NCI-H1436 treated with DMSO at 0.1 percent for 48 hours (cell line): Measurements from ENCODE around the gene MTCL1.

Experiments
- DNase-seq: peaks from one replicate; lab custom pipeline; 2025; lab: John Stamatoyannopoulos, UW

Gene MTCL1

DNA sequence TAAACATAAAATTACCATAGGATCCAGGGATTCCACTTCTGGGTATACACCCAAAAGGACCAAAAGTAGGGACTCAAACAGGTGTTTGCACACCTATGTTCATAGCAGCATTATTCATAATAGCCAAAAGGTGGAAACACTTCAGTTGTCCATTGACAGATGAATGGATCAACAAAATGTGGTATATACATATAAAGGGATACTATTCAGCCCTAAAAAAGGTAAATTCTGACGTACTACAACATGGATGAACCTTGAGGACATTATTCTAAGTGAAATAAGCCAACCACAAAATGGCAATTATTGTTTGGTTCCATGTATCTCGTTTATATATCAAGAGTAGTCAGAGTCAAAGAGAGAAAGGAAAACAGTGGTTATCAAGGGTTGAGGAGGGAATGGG, 128.1 kb downstream of the MTCL1 start:
- DNase-seq: no peak

DNA sequence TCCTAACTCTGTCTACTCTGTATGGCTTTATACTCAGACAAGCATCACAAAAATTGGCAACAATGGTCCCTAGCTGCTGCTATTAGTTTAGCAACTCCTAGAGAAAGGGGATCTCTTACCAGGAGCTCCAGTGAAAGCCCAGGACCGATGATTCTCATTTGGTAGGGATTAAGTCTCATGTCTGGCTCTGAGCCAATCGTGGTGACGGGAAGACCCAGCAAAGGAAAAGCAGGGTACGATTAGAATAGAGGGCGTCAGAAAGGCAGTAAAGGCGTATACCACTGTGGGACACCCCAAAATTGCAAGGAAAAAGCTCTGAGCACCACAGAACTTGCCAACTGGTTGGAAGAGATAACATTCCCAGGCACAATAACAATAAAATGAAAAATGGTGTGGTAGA, 129.5 kb downstream of the MTCL1 start:
- DNase-seq: no peak

DNA sequence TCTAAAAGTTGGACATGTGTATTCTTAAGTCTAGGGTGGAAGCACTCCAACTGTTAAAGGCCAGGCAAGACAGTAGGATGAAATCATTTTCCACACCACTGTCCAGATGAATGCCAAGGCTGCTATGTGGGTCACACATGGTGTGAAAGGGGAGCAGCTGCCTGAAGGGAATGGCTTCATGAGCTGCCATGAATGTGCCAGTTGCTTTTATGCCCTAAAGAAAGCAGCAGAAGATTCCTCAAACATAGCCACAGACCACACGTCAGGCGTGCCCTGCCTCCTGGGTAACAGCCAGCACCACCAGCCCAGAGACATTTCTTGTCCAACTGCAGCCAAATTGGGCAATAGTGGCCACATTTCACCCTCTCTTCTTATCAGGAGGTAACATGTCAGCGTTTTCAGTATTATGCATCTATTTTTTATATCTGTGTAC, 130.2 kb downstream of the MTCL1 start:
- DNase-seq: no peak

DNA sequence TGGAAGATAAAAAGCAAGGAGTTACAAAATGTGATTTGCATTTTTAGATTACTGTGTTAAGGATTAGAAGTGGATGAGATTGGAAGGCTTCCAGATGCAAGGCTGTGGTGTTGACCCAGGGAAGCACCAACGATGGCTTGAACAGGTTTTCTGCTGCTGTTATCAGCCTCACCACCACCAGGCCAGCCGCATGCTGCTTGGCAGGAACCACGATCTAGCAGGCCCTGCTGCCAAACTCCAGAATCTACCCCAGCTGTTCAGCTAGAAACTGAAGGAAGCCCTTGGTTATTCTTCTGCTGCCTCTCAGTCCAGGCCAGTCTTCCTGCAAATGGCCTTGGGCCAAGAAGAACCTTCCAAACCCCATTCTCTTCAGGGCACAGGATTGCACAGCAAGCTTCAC, 133.9 kb downstream of the MTCL1 start:
- no peak for DNase-seq

DNA sequence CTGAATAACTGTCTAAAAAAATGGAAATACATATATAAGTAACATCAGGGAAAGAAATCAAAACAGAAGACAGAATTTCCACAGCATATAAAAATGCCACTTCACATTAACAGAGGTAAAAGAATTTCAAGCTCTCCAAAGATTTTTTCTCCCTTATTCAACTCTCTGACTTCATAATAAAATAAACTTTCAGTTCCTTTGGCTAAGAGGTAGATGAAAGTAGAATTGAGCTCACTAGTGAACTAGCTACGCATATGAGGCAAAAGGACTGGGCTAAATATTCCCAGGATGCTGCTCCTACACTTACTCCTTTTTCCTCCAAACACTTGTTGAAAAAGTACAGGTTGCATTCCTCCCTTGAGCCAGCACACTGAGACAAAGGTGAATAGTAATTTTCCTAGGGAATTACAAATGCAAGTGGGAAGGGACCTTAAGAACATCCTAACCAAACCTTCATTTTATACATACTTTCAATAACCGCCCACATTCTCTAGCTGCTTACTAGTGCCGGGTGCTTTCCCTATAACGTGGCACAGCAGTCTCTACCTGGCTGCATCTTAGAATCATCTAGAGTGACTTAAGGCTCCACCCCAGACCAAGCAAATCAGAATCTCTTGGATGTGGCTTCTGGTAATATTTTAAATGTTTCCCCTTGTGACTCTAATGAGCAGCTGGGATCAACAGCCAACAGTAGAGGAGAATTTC, 136.6 kb downstream of the MTCL1 start:
- DNase-seq: no peak

DNA sequence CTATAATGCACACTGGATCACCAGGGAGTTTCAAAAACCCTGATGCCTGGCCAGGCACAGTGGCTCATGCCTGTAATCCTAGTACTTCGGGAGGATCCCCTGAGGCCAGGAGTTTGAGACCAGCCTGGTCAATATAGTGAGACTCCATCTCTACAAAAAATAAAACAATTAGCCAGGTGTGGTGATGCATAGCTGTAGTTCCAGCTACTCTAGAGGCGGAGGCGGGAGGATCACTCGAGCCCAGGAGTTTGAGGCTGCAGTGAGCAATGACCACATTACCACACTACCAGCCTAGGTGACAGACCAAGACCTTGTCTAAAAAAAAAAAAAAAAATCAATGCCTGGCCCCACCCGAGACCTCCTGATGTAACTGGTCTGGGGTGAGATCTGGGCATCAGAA, 137.2 kb downstream of the MTCL1 start:
- no peak for DNase-seq

DNA sequence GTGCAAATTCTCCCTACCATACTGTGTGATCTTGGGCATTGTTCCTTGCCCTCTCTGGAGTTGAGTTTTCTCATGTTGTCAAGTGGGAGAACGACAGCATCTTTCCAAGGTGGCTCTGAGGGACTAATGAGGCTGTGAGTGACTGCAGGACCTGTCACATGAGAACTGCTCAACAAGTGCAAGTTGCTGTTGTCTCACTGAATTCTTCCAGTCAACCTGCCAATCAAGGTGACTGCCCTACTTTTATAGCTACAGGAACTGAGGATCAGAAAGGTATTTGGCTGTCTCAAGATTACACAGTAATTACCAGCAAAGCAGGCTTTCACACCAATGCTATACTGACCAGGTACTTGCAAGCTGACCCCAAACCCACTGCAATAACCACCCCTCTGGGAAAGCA, 137.6 kb downstream of the MTCL1 start:
- no peak for DNase-seq

DNA sequence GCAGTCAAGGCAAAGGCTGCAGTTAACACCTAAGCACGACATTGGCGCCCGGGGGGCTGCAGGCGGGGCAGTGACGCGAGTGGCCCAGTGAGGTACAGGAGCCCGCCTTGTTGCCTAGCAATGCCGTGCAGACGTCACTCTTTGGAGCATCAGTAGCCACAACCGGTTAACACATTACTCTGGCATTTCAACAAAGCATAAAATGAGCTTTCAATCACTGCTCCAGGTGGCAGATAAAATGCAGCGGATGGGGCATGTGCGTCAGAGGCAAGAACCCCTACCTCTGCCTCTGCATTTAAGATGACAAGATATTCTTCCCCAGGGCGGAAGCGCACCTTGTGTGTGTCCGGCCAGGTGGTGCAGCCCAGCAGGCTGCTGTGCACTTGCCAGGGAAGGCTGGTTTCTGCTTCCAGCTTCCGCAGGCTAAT, 139.4 kb downstream of the MTCL1 start:
- peak; percentile 33 for DNase-seq

DNA sequence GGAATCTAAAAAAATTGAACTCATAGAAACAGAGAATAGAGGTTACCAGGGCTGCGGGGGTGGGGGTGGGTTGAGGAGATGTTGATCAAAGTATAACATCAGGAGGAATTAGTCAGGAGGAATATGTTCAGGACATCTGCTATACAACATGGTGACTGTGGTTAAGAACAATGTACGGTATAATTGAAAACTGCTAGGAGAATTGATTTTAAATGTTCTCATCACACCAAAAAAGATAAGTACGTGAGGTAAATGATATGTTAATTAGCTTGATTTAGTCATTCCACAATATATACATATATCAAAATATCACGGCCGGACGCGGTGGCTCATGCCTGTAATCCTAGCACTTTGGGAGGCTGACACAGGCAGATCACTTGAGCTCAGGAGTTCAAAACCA, 140.2 kb downstream of the MTCL1 start:
- no peak for DNase-seq

DNA sequence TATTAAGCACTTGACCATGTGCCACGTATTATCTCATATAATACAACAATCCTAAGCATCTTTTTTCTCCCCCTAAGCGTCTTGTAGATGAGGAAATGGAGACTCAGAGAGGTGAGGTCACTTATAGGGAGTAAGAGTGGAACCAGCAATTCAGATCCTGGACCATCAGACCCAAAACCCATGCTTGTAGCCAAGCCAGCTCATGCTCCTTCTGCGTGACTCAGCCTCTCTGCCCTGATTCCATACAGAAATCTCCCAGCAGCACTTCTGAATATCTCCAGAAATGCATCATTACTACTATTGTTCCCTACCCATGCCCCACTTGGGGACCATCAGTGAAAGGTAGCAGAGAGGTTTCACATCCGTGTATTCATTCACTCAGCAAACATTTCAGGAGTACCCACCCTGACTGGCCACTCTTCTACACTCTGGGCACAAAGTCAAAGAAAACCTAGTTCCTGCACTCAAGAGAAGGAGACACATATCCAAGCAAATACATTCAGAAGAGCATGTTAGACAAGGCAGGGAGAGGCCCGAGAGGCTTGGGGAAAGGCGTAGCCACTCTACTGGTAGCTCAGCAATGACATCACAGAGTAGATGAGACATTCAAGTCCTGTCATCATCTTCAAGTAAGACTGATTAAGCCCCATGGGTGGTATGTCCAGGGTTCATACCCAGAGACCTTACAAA, 141.9 kb downstream of the MTCL1 start:
- DNase-seq: no peak

DNA sequence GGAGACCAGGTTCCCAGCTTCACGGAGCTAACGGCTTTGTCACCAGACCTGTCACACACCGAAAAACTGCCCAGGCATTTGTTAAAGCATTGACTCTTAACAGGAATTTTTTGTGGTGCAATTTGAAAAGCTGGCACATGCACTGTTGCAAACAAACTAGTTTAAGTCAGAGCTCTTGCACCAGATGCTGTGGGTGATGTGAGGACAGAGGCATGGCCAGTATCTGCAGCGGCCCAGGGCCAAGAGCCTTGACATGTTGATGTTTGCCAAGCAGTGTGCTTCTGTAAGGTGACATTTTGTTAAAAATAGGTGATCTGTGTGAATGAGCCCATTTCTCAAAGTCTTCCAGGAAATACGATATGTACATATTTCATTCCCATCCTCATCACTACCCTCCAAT, 142.5 kb downstream of the MTCL1 start:
- no peak for DNase-seq

DNA sequence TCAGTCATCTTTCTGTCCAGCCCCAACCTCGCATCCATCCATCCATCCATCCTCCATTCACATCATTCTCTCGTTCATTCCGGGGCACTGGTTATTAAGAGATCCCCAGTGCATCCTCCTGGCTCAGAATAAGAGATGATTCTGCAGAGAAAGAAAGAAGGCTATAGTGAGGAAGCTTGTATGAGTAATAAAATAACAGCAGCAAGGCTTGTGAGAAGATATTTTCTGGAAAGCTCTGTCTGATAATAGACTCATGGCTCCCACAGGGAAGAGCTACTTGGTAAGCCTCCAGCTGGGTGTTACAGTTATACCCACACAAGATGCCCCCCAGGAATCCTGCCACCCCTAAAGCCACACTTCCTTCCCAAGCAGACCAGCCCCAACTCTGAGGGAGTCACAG, 143.2 kb downstream of the MTCL1 start:
- no peak for DNase-seq

DNA sequence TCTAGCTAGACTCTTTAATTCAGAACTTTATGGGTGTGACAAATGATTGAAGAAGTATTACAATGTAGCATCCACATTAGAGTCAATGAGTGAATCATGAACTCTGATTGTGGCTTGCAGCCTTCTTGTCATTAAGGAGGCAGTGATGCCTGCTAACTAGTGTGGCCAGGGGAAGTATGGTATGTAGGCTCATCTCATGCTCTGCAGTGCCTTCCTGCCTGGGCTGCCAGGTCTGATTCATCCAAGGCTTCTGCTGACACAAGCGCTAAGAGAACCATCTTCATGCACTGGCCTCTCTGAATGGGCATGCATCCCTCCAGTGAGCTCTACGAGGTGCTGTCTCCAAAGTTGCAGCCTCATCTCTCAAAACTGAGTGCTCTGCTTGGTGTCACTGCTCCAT, 144.3 kb downstream of the MTCL1 start:
- DNase-seq: no peak

DNA sequence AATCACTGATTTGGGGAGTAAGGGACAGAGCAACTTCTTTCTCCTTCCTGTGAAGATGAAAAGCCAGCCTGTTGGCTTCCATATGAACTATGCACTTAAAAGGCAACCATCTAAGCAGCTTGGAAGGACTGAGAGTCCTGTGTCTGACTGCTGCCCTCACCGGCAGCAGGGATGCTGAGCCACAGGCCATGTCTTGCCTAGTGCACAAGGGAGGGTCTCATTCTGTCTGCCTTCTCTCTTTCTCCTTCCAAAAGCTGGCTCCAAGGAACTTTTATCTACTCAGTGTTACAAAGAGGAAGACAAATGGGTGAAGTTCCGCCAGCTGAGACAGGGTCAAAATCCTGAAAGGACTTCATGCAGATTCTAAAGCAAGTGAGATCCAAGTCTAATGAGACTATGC, 146.3 kb downstream of the MTCL1 start:
- no peak for DNase-seq

DNA sequence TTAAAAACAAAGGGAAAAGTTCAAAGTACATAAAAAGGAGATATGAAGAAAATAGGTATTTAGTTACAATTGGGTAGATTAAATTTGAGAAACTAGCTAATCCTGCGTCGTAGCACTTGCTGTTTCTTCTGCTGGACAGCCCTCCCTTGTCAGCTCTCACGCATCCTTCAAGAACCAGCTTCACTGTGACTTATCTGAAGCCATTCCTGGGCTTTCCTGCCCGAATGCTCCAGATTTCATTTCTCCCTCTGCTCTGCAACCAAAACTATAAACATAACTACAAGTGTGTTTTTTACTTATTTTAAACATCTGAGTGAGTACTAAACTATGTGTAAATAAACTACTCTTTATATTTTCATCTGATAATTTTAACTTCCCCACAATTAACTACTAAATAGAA, 149.2 kb downstream of the MTCL1 start:
- DNase-seq: no peak

DNA sequence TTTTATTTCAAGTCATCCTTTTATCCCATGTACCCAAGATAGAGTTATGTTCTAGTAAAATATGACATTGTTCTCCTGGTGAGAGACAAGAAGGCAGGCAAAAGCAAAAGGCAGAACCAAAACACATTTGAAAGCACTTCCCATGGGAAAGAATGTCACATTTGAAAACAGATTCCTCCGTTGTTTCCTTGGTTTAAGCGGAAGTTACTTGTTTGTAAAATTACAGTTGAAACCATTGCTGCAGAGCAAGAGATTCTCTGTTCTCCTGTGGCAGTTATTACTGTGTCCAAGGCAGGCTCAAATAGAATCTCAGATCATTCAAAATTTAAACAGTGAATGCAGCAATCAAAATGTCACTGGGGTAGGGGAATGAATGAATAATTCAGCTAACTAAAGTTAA, 149.6 kb downstream of the MTCL1 start:
- DNase-seq: no peak

DNA sequence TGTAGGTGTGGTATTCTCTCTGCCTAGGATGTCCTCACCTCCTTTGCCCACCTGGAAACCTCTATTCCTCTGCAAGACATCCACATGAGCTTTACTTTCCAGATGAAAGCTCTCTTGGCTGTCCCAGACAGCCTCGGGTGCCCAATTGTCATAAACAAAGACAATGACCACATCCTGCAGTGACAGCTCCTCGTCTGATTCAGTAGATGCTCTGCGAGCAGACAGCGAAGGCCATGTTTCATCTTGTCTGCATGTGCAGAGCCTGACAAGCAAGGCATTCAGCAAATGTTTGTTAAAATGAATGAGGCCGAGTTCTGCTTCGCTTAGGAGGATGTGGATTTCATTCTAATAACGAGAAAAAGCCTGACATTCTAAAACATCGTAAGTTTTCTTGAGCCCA, 150.9 kb downstream of the MTCL1 start:
- no peak for DNase-seq

DNA sequence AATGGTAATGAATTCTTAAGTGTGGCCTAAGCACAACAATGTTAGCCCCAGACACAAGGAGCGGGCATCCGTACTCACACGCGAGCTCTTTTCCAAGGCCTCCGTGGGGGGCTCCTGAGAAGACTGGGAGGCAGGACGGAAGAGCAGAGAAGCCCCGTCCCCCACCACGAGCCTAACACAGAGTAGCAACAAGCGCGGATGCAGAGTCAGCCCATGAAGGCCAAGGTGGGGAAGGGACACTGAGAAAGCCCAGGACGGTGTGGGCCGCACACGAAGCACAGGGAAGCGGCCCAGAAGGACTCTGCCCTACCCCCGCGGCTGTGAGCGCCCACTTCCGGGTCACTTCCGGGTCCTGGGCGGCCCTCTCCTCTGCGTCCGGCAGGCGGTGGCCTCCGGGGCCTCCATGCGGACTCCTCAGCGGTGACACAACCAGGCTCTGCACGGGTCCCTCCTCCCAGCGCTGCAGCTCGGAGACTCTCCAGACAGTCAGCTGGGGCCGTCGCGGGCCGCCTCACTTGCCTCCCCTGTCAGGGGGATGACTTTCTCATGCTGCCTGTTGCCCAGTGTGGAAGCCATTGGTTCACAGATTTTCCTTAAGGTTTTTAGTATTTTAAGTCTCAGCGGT, 151.5 kb downstream of the MTCL1 start:
- no peak for DNase-seq

DNA sequence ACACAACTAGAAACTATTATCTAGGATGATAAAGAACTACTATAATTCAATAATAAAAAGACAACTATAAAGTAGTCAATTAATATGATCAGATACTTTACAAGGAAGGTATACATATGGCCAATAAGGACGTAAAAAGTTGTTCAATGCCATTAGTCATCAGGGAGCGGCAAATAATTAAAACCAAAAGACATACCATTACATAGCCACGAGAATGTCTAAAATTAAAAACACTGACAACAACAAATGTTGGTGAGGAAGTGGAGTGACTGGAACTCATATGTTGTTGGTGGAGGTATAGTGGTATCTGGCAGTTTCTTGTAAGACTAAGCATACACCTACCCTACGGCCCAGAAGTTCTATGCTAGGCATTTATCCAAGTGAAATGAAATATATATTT, 152.4 kb downstream of the MTCL1 start:
- DNase-seq: no peak

DNA sequence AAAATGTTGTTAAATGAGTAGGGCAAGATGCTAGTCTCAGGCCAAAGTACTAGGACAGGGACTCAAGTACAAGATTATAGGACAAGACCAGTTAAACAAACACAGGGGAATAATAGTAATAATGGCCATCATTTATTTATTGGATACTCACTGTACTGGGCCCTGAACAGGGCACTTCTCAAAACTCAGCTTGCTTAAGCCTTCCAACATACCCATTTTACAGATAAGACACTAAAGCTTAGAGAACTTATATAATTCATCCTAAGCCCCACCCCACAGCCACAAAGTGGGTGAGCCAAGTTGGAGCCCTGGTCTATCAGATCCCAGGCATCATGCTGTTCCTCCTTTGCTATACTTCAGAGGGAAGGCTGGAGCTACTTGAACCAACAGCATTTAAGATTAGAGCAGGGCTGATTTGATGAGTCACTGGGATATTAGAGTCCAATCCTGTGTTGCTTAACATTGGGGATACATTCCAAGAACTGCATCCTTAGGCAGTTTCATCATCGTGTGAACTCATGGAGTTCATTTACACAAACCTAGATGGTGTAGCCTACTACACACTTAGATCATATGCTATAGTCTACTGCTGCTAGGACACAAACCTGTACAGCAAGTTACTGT, 153.6 kb downstream of the MTCL1 start:
- no peak for DNase-seq

DNA sequence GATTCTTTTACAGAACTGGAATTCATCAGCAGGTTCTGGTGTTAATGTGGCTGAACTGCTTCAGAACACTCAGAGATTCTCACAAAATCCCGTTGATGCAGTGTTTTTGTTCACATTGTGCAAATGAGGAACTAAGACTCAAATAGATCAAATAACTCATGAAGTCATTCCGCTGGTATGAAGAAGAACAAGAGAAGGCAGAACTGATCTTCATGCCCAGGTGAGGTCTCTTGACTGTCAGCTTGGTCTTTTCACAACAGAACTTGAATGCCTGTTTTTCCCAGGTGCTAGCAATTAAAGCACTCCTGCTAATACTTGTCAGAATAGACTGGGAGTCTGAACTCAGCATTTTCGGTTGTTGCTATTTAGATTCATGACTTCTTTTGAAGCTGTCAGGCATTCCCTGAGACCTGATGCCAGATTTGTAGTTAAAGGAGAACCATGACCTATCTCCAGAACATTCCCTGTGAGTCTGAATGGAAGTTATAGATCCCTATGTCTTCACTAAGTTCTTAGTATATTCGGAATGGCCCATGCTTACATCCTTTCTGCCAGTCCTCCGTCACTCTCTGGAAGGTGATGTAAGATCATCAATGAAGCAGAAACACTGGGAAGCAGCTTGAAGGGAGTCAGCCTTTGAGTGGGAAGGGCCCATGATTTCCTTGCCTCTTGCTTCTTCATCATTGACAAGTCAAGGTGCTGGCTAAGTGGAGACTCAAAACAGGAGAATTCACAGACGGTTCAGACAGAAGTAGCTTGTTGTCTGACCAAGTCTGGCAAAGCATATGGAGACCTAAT, 155.7 kb downstream of the MTCL1 start:
- no peak for DNase-seq

DNA sequence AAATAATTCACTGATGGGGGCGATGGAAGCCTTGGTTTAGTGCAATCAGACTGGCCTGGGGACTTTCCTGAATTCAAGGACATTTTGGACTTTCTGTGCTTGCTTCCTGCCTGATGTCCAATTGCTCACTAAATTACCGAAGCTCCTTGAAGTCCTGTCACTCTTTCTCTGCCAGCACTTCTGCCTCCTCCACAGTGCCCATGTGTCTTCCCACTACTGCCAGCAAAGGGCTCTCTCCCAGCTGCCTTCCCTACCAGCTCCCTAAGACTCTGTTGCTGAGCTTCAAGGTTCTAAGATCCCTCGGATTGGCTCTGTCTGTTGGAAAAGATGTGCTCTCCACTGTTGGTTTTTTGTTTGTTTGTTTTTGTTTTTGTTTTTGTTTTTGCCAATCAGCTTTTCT, 158.1 kb downstream of the MTCL1 start:
- DNase-seq: no peak
